ENCODE results near the gene TMEM212.

DNA sequence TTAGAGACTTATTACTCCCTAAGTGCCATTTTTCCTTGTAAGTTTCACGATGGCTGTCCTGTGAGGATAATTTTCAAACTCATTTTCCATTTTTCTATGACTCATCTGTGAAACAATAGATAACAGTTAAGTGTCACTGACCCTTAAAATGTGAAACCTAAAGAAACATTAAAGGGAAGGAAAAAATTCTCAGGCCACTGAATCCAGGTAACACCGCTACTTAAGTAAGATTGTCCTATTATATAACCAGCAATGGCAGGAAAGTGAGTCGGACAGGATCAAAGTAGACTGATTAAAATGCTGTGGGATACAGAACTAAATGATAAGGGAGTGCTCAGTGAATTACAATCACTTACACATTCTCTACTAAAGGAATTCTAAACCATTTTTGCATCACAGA is 45.3 kb upstream of the TMEM212 start:
- TF ChIP-seq EZH2 (IDR thresholded peaks at IDR 0.05) (no peak), POLR2AphosphoS5 (IDR thresholded peaks at IDR 0.05; ENCODE audit: borderline replicate concordance, low read depth, low read length) (no peak), FOXP2 (optimal IDR thresholded peaks at IDR 0.05; ENCODE audit: control extremely low read depth, extremely low read length, insufficient read depth) (no peak)

Data from SK-N-MC (cell line).